Measurements from ENCODE around the gene AKAP10. TPM values are rescaled to one million over a fixed set of nuclear protein-coding genes. Genes with fewer than 3 reads are reported as not detected.
"Not testable (repeated sequence)": the region's sequence is repeated elsewhere in the genome, so short reads cannot be mapped to it uniquely, and the experiment has no call there.

Gene AKAP10
- total RNA-seq, 1 experiment from 2014 or later: 68.8 TPM

- DNase-seq: peak in 1 of 2 experiments; percentile 37
- not testable (repeated sequence) for H3K27ac ChIP-seq; H3K27me3 ChIP-seq; H3K4me3 ChIP-seq; H3K9me3 ChIP-seq (replicated peaks); H3K4me1 ChIP-seq
- peaks cover 74% of the 10 kb centered on the region for H3K36me3 ChIP-seq
Observed at GRCh38 chr17:19950624-19951195, 26.9 kb downstream of the AKAP10 start.

GRCh38 chr17:19948116-19948943 lies 29.3 kb downstream of the AKAP10 start:
- H3K27me3 ChIP-seq: no peaks in the 10 kb centered on the region
- no peak overlapping the region for H3K4me3 ChIP-seq
- H3K36me3 ChIP-seq: peaks cover 74% of the 10 kb centered on the region
- no peak overlapping the region for H3K27ac ChIP-seq
- no peak for DNase-seq
- H3K4me1 ChIP-seq: no peaks in the 10 kb centered on the region
- H3K9me3 ChIP-seq (replicated peaks): peaks cover under 1% of the 10 kb centered on the region

- Histone ChIP-seq H3K4me1 (no peaks in the 10 kb centered on the region), H3K4me3 (no peak overlapping the region), H3K27ac (no peak overlapping the region), H3K9me3 (replicated peaks) (no peaks in the 10 kb centered on the region), H3K36me3 (peaks cover 73% of the 10 kb centered on the region), H3K27me3 (no peaks in the 10 kb centered on the region)
- no peak for DNase-seq
Observed at GRCh38 chr17:19946921-19947320, 30.7 kb downstream of the AKAP10 start.

GRCh38 chr17:19945009-19945626 lies 32.5 kb downstream of the AKAP10 start:
- DNase-seq: no peak
- Histone ChIP-seq H3K4me3 (no peak overlapping the region), H3K36me3 (peaks cover 88% of the 10 kb centered on the region), H3K27me3 (no peaks in the 10 kb centered on the region), H3K27ac (no peak overlapping the region), H3K9me3 (replicated peaks) (no peaks in the 10 kb centered on the region), H3K4me1 (no peaks in the 10 kb centered on the region)

- Histone ChIP-seq H3K9me3 (replicated peaks) (no peaks in the 10 kb centered on the region), H3K27me3 (no peaks in the 10 kb centered on the region), H3K36me3 (peaks cover 93% of the 10 kb centered on the region), H3K4me1 (no peaks in the 10 kb centered on the region; the same call in 1 of the 2 replicates), H3K27ac (no peak overlapping the region), H3K4me3 (no peak overlapping the region)
- DNase-seq: no peak
Observed at GRCh38 chr17:19943599-19943998, 34.0 kb downstream of the AKAP10 start.

GRCh38 chr17:19943026-19943425 lies 34.6 kb downstream of the AKAP10 start:
- H3K9me3 ChIP-seq (replicated peaks): no peaks in the 10 kb centered on the region
- H3K27ac ChIP-seq: no peak overlapping the region
- no peak for DNase-seq
- H3K36me3 ChIP-seq: peaks cover 91% of the 10 kb centered on the region
- H3K4me3 ChIP-seq: no peak overlapping the region
- H3K27me3 ChIP-seq: no peaks in the 10 kb centered on the region
- H3K4me1 ChIP-seq: no peaks in the 10 kb centered on the region; the same call in 1 of the 2 replicates

GRCh38 chr17:19940722-19941464 lies 36.7 kb downstream of the AKAP10 start:
- no peaks in the 10 kb centered on the region for H3K27me3 ChIP-seq
- peaks cover 92% of the 10 kb centered on the region for H3K36me3 ChIP-seq
- no peak overlapping the region for H3K27ac ChIP-seq
- H3K9me3 ChIP-seq (replicated peaks): no peaks in the 10 kb centered on the region
- no peaks in the 10 kb centered on the region; the same call in 1 of the 2 replicates for H3K4me1 ChIP-seq
- DNase-seq: no peak
- H3K4me3 ChIP-seq: no peak overlapping the region

- DNase-seq: no peak
- no peak overlapping the region for H3K27ac ChIP-seq
Observed at GRCh38 chr17:19939993-19940721, 37.5 kb downstream of the AKAP10 start.

GRCh38 chr17:19938736-19939135 lies 38.9 kb downstream of the AKAP10 start:
- H3K27ac ChIP-seq: no peak overlapping the region
- peaks cover 94% of the 10 kb centered on the region for H3K36me3 ChIP-seq
- H3K4me1 ChIP-seq: no peaks in the 10 kb centered on the region; the same call in 1 of the 2 replicates
- H3K9me3 ChIP-seq (replicated peaks): no peaks in the 10 kb centered on the region
- DNase-seq: peak; percentile 40 to 57
- no peaks in the 10 kb centered on the region for H3K27me3 ChIP-seq
- H3K4me3 ChIP-seq: no peak overlapping the region

More at GRCh38 chr17:19939993-19940721, 37.5 kb downstream of the AKAP10 start:
- Histone ChIP-seq H3K9me3 (replicated peaks) (no peaks in the 10 kb centered on the region), H3K36me3 (peaks cover 92% of the 10 kb centered on the region), H3K27me3 (no peaks in the 10 kb centered on the region), H3K4me3 (no peak overlapping the region), H3K4me1 (no peaks in the 10 kb centered on the region; the same call in 1 of the 2 replicates)

- Histone ChIP-seq H3K27me3 (no peaks in the 10 kb centered on the region), H3K4me3 (no peak overlapping the region), H3K4me1 (no peaks in the 10 kb centered on the region; the same call in 1 of the 2 replicates), H3K27ac (no peak overlapping the region), H3K36me3 (peaks cover 96% of the 10 kb centered on the region), H3K9me3 (replicated peaks) (no peaks in the 10 kb centered on the region)
- no peak for DNase-seq
Observed at GRCh38 chr17:19937522-19937921, 40.1 kb downstream of the AKAP10 start.

GRCh38 chr17:19935169-19935568 lies 42.5 kb downstream of the AKAP10 start:
- no peaks in the 10 kb centered on the region for H3K27me3 ChIP-seq
- H3K36me3 ChIP-seq: peaks cover 96% of the 10 kb centered on the region
- no peaks in the 10 kb centered on the region; the same call in 1 of the 2 replicates for H3K4me1 ChIP-seq
- H3K4me3 ChIP-seq: no peak overlapping the region
- no peaks in the 10 kb centered on the region for H3K9me3 ChIP-seq (replicated peaks)
- H3K27ac ChIP-seq: no peak overlapping the region
- DNase-seq: no peak

- H3K27ac ChIP-seq: no peak overlapping the region
- H3K36me3 ChIP-seq: peaks cover 96% of the 10 kb centered on the region
- no peak for DNase-seq
Observed at GRCh38 chr17:19933628-19934027, 44.0 kb downstream of the AKAP10 start.

GRCh38 chr17:19933221-19933620 lies 44.4 kb downstream of the AKAP10 start:
- Histone ChIP-seq H3K36me3 (peaks cover 96% of the 10 kb centered on the region), H3K27me3 (no peaks in the 10 kb centered on the region), H3K4me1 (no peaks in the 10 kb centered on the region), H3K4me3 (no peak overlapping the region), H3K27ac (no peak overlapping the region), H3K9me3 (replicated peaks) (no peaks in the 10 kb centered on the region)
- DNase-seq: no peak

More at GRCh38 chr17:19933628-19934027, 44.0 kb downstream of the AKAP10 start:
- H3K4me3 ChIP-seq: no peak overlapping the region
- no peaks in the 10 kb centered on the region for H3K4me1 ChIP-seq
- H3K27me3 ChIP-seq: no peaks in the 10 kb centered on the region
- no peaks in the 10 kb centered on the region for H3K9me3 ChIP-seq (replicated peaks)

GRCh38 chr17:19928299-19928698 lies 49.3 kb downstream of the AKAP10 start:
- Histone ChIP-seq H3K36me3 (peaks cover 99% of the 10 kb centered on the region), H3K4me1 (no peaks in the 10 kb centered on the region), H3K27me3 (no peaks in the 10 kb centered on the region), H3K9me3 (replicated peaks) (no peaks in the 10 kb centered on the region), H3K4me3 (no peak overlapping the region), H3K27ac (no peak overlapping the region)
- no peak for DNase-seq
